SK-N-MC (cell line): ENCODE data around the gene LTB4R.

Source experiments
- DNase-seq: peaks from one replicate; pipeline ENCODE4 v3.0.0-alpha.2; 2011; ENCODE audit warnings: low read depth, low spot score
- H3K27ac ChIP-seq: fragments of 200-600 bp; sonication (generic); 2 replicates; pipeline ENCODE4 v1.5.1; 2016; ENCODE audit warnings: mixed run types
- H3K36me3 ChIP-seq: fragments of 200-600 bp; sonication (generic); 2 replicates; pipeline ENCODE4 v1.6.1; 2017; ENCODE audit warnings: antibody characterized with exemption, low read length, mixed read lengths; ENCODE audit not compliant: insufficient read depth
- H3K4me3 ChIP-seq: fragments of 200-600 bp; sonication (generic); 2 replicates; pipeline ENCODE4 v1.5.1; 2016
- H3K9ac ChIP-seq: fragments of 200-600 bp; sonication (generic); 2 replicates; pipeline ENCODE4 v1.8.0; 2017; ENCODE audit warnings: mixed run types, mixed read lengths; ENCODE audit not compliant: insufficient read length
- H3K9me3 ChIP-seq: fragments of 200-600 bp; sonication (generic); 2 replicates; pipeline ENCODE4 v1.6.1; 2017; ENCODE audit warnings: low read depth, mild to moderate bottlenecking, antibody characterized with exemption, low read length, moderate library complexity, mixed read lengths
- EZH2 ChIP-seq: fragments of 200-600 bp; sonication (generic); IDR thresholded peaks from one replicate; pipeline ENCODE4 v1.6.1; 2017; ENCODE audit warnings: antibody characterized with exemption
- FOXP2 ChIP-seq: optimal IDR thresholded peaks from 2 replicates; pipeline ENCODE3; 2011; ENCODE audit warnings: mild to moderate bottlenecking, moderate library complexity; ENCODE audit not compliant: insufficient read depth; ENCODE audit errors: extremely low read length, control extremely low read depth
- POLR2AphosphoS5 ChIP-seq: IDR thresholded peaks from 2 replicates; pipeline ENCODE4 v1.6.1; 2012; ENCODE audit warnings: mild to moderate bottlenecking, low read depth, low read length, borderline replicate concordance

LTB4R gene

GRCh38 chr14:24338843-24339242, 27.5 kb downstream of the LTB4R start:
- no peaks in the 10 kb centered on the region for H3K36me3 ChIP-seq
- no peak overlapping the region for H3K4me3 ChIP-seq
- H3K27ac ChIP-seq = no peak overlapping the region
- no peak for TF ChIP-seq EZH2
- no peak for TF ChIP-seq POLR2AphosphoS5
- no peak for TF ChIP-seq FOXP2
- H3K9ac ChIP-seq = no peak overlapping the region
- DNase-seq = no peak
- no peaks in the 10 kb centered on the region for H3K9me3 ChIP-seq

DNA sequence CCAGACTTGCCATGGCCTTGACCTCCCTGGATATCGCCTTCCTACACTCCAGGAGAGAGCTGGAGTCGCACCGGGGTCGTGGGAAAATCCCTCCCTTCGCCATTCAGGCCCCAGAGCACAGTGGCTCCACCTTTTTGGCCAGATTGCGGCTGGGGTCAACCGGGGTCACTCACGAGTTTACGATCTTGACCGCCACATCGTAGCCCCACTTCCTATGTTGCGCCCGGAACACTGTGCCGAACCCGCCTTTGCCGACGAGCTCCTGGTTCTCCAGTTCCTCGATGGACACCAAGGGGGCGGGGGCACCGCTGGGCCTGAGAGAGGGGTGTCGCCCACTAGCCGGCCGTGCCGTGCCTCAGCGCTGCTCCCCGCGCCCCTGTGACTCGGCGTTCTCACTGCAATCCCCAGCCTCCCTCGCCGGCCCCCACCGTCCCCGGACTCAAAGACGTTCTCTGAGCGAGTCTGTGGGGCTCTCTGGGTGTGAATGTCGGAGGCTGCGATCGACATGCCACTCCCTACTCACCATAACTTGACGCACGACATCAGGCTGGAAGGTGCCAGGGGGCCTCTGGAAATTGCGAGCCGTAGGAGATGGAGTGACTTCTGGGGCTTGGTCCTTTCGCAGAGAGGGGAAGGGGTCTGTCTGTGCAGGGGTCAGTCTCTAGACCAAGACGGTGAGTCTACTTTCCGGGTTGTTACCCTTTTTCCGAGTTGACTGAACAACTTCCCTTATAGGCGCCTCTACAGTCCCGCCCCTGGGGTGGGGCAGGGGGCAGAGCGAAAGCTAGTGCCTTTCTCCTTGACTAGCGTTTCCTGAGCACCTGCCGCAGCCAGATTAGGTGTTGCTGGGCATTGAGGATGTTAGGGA, 28.2 kb downstream of the LTB4R start, which contains the start of gene RIPK3:
RIPK3 (minus strand) TSS at position 708 of the 868 bp plus-strand sequence; CDS start at position 543, 165 bp downstream.
- Histone ChIP-seq H3K9ac (no peak within 1 kb of the TSS), H3K4me3 (peak within 1 kb of the TSS; percentile 22; the same call in 1 of the 2 replicates), H3K36me3 (no peaks in the 10 kb centered on the region), H3K27ac (no peak within 1 kb of the TSS), H3K9me3 (no peaks in the 10 kb centered on the region)
- no peak for DNase-seq
- TF ChIP-seq EZH2 (no peak), POLR2AphosphoS5 (no peak), FOXP2 (no peak)

DNA sequence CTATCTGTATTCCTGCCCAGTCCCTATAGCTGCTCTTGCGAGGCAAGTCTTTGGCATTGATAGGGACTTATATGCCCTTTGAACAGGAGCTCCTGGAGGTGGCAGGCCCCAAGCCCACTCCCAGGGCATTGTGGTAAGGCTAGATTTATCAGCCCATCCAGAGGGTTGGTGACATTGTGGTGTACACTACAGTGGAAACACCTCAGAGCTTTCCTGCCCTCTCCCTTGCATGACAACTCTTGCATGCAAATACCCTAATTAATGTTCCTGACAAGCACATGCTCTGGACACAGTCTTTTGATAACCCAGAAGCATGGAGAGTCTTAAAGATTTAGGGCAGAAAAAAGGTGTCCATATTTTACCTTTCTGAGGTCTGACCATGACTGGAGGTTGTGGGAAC, 29.3 kb downstream of the LTB4R start:
- no peak overlapping the region for H3K4me3 ChIP-seq
- H3K9me3 ChIP-seq = no peaks in the 10 kb centered on the region
- TF ChIP-seq POLR2AphosphoS5 (no peak), EZH2 (no peak), FOXP2 (no peak)
- DNase-seq = no peak
- H3K36me3 ChIP-seq = no peaks in the 10 kb centered on the region
- H3K27ac ChIP-seq = no peak overlapping the region
- no peak overlapping the region for H3K9ac ChIP-seq

- Histone ChIP-seq H3K27ac (no peak overlapping the region), H3K9ac (no peak overlapping the region), H3K36me3 (no peaks in the 10 kb centered on the region), H3K9me3 (no peaks in the 10 kb centered on the region), H3K4me3 (no peak overlapping the region)
- no peak for DNase-seq
- TF ChIP-seq POLR2AphosphoS5 = no peak
- TF ChIP-seq FOXP2 = no peak
- TF ChIP-seq EZH2 = no peak
Observed at GRCh38 chr14:24342889-24343288, 31.6 kb downstream of the LTB4R start.

DNA sequence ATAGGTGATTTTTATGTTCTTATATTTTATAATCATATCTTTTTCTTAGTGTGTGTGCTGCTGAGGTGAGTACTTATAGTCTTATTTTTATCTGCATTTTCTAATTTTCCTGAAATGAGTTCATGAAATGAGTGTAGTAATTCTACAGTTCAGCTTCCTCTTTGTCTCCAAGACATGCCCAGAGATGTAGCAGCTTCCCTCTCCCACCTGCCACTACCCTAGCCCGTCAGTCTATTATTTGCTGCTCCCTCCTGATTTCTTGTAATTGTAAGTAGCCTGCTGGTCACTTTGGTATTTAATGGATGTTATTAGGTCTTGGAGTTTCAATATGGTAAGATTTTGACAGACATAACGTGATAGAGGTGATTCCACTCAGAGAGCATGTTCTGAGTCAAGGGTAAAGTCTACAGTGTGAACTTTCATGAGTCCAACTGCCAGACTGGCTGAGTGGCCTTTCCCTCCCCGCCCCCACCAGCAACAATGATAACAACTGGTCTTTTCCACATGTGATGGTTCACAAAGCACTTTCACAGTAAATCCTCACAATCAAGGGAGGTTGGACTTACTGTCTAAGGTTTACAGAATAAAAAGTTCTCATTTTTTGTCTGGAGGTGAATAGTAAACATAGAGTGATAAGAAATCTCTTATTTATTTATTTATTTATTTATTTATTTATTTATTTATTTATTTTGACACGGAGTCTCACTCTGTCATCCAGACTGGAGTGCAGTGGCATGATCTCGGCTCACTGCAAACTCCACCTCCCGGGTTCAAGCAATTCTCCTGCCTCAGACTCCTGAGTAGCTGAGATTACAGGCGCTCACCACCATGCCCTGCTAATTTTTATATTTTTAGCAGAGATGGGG, 32.7 kb downstream of the LTB4R start:
- no peak for TF ChIP-seq EZH2
- TF ChIP-seq FOXP2 = no peak
- TF ChIP-seq POLR2AphosphoS5 = no peak

DNA sequence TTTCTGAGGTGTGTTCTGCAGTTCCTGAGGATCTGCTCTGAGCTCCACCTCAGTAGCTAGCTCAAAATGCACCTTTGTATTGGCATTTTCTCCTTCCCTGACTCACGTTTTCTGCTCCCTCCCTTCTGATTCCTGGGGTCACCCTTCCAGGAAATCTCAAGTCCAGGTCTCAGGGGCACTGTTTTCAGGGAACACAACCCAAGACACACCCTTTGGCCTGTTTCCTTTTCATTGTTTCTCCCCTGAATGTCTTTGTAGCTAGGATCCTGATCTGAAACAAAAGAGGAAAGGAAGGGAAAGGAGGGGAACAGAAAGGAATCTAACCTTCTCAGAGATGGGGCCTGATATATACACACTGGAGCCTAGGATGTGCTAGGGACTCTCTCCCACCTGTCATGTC, 35.8 kb downstream of the LTB4R start:
- H3K4me3 ChIP-seq = no peak overlapping the region
- no peaks in the 10 kb centered on the region for H3K36me3 ChIP-seq
- H3K9ac ChIP-seq = no peak overlapping the region
- H3K9me3 ChIP-seq = no peaks in the 10 kb centered on the region
- no peak for TF ChIP-seq EZH2
- TF ChIP-seq FOXP2 = no peak
- no peak overlapping the region for H3K27ac ChIP-seq
- no peak for DNase-seq

More for the DNA sequence above, 32.7 kb downstream of the LTB4R start:
- no peak overlapping the region for H3K9ac ChIP-seq
- no peak overlapping the region for H3K4me3 ChIP-seq
- no peak overlapping the region for H3K27ac ChIP-seq
- H3K36me3 ChIP-seq = no peaks in the 10 kb centered on the region
- no peaks in the 10 kb centered on the region for H3K9me3 ChIP-seq
- no peak for DNase-seq

DNA sequence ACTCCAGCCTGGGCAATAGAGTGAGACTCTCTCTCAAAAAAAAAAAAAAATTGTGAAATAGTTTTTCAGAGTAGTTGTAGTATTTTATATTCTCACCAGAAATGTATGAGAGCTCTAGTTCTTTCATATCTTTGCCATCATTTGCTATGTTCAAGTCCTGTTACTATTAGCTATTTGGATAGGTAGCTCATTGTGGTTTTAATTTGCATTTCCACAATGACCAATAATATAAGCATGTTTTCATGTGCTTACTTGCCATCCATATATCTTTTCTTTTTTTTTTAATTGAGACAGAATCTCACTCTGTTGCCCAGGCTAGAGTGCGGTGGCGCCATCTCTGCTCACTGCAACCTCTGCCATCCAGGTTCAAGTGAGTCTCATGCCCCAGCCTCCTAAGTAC, 36.9 kb downstream of the LTB4R start:
- no peak for TF ChIP-seq POLR2AphosphoS5
- no peak for TF ChIP-seq EZH2
- TF ChIP-seq FOXP2 = no peak
- DNase-seq = no peak
- Histone ChIP-seq H3K4me3 (no peak overlapping the region), H3K27ac (no peak overlapping the region), H3K36me3 (no peaks in the 10 kb centered on the region), H3K9ac (no peak overlapping the region), H3K9me3 (no peaks in the 10 kb centered on the region)

DNA sequence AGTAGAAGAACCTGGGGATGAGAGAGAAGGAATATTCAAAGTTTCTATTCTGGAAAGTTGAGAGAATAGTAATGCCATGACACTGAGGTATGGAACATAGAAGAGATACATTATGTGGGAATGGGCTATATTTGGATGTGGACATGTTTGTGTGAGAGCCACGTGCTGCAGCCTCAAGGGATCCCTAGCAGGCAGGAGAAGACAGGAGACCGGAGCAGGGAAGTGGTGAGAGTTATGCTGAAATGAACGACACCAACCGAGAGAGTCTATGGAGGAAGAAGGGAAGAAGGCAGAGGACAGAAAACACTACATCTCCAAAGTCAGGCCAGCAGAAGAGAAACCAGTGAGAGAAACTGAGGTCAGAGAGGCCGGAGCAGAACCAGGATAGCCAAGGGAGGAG, 38.4 kb downstream of the LTB4R start:
- Histone ChIP-seq H3K9me3 (no peaks in the 10 kb centered on the region), H3K9ac (no peak overlapping the region), H3K27ac (no peak overlapping the region), H3K4me3 (no peak overlapping the region), H3K36me3 (no peaks in the 10 kb centered on the region)
- no peak for DNase-seq
- TF ChIP-seq POLR2AphosphoS5 (no peak), EZH2 (no peak), FOXP2 (no peak)
